Measurements from ENCODE around the gene TANC1.

- TF ChIP-seq POLR2A (IDR thresholded peaks at IDR 0.05) (no peak), CTCF (IDR thresholded peaks at IDR 0.05) (no peak)
Measured at GRCh38 chr2:159012142-159012541, 43.7 kb downstream of the TANC1 start.
